Occipital lobe (tissue), 2 donors: ENCODE measurements around the gene RPL26. TPM values are rescaled to one million over a fixed set of nuclear protein-coding genes. Genes with fewer than 3 reads are reported as not detected.

Experiments used
- DNase-seq: peaks from one replicate; lab custom pipeline; 2025; lab: John Stamatoyannopoulos, UW
- total RNA-seq: library from RNA; depleted of rRNA; stranded (reverse); fragments of >200 nt; gene quantifications from one replicate; pipeline ENCODE4 v1.2.3, GENCODE V29; 2014

Gene RPL26
- total RNA-seq, result 3,834 TPM

GRCh38 chr17:8383143-8383822 is at the start of gene RPL26:
Gene RPL26 (minus strand): TSS chr17:8383193. CDS start chr17:8382310, 883 bp downstream.
- DNase-seq, result peak; percentile 96

GRCh38 chr17:8430966-8431365 is 48.0 kb upstream of the RPL26 start:
- DNase-seq, result no peak

GRCh38 chr17:8426802-8427201 is 43.8 kb upstream of the RPL26 start:
- DNase-seq, result no peak

GRCh38 chr17:8426094-8426720 is 43.2 kb upstream of the RPL26 start:
- no peak for DNase-seq

GRCh38 chr17:8421571-8421970 is 38.6 kb upstream of the RPL26 start:
- no peak for DNase-seq

GRCh38 chr17:8420041-8420934 is 37.3 kb upstream of the RPL26 start:
- no peak for DNase-seq

GRCh38 chr17:8419305-8419704 is 36.3 kb upstream of the RPL26 start:
- no peak for DNase-seq

GRCh38 chr17:8418471-8418870 is 35.5 kb upstream of the RPL26 start:
- no peak for DNase-seq

GRCh38 chr17:8417806-8418205 is 34.8 kb upstream of the RPL26 start:
- DNase-seq, result no peak

GRCh38 chr17:8413938-8414337 is 30.9 kb upstream of the RPL26 start:
- DNase-seq, result no peak

- no peak for DNase-seq
Observed at GRCh38 chr17:8413328-8413727, 30.3 kb upstream of the RPL26 start.

- DNase-seq, result no peak
Observed at GRCh38 chr17:8412089-8412488, 29.1 kb upstream of the RPL26 start.

GRCh38 chr17:8410883-8411238 is 27.9 kb upstream of the RPL26 start:
- no peak for DNase-seq

GRCh38 chr17:8409966-8410882 is 27.2 kb upstream of the RPL26 start:
- peak; percentile 76 for DNase-seq

GRCh38 chr17:8408371-8408770 is 25.4 kb upstream of the RPL26 start:
- DNase-seq, result no peak

GRCh38 chr17:8406174-8406573 is 23.2 kb upstream of the RPL26 start:
- no peak for DNase-seq

GRCh38 chr17:8405499-8406016 is 22.6 kb upstream of the RPL26 start:
- no peak for DNase-seq

- DNase-seq, result no peak
Observed at GRCh38 chr17:8402921-8403536, 20.0 kb upstream of the RPL26 start.

- no peak for DNase-seq
Observed at GRCh38 chr17:8401107-8401506, 18.1 kb upstream of the RPL26 start.

- DNase-seq, result no peak
Observed at GRCh38 chr17:8398980-8399379, 16.0 kb upstream of the RPL26 start.

- no peak for DNase-seq
Observed at GRCh38 chr17:8397636-8398035, 14.6 kb upstream of the RPL26 start, which contains the start of gene RNF222. Gene RNF222 (minus strand): TSS chr17:8397827. CDS start chr17:8393461, 4,366 bp downstream.
